HCT116 (cell line): ENCODE data around the gene OSBPL8. TPM values are rescaled to one million over a fixed set of nuclear protein-coding genes. Genes with fewer than 3 reads are reported as not detected.

Source experiments
- ATAC-seq: fragments of 200-7000 bp; cut with Tn5 transposase; 2 replicates; pipeline ENCODE4 v1.9.1; 2020; ENCODE audit warnings: mild to moderate bottlenecking, moderate library complexity
- BruUV-seq: library from RNA; stranded (reverse); fragments of 400-500 nt; replicated peaks from 2 replicates; lab custom pipeline; 2021; lab: Mats Ljungman, UMichigan
- CTCF ChIA-PET: fragments of 300-600 bp; sonication (Branson Sonifier 250); formaldehyde crosslinking; loops from one replicate; lab custom pipeline; 2021; ENCODE audit warnings: antibody characterized with exemption; lab: Charles Lee
- POLR2A ChIA-PET: fragments of 300-600, 350-600 bp; sonication (Branson Sonifier 250); formaldehyde crosslinking; loops from one replicate; lab custom pipeline; 2021; ENCODE audit warnings: antibody characterized with exemption; lab: Charles Lee
- RAD21 ChIA-PET, 2 experiments: fragments of 300-600 bp; sonication (Branson Sonifier 250); formaldehyde crosslinking; loops; one replicate each; lab custom pipeline; 2023; ENCODE audit warnings: low total read pairs in 2 of 2; ENCODE audit not compliant: uncharacterized antibody in 2 of 2, unreplicated experiment in 2 of 2, low non-redundant PET in 1 of 2; lab: Charles Lee
- DNase-seq: peaks from one replicate; pipeline ENCODE4 v3.0.0-alpha.2; 2010; ENCODE audit warnings: low read depth, low spot score
- H2AFZ ChIP-seq: fragments of 200-600 bp; shearing (Covaris generic), sonication (generic); 2 replicates; pipeline ENCODE4 v1.6.1; 2017; ENCODE audit warnings: low read depth, mixed run types, mixed read lengths, antibody characterized with exemption, low read length; ENCODE audit not compliant: poor library complexity, severe bottlenecking
- H3K27ac ChIP-seq: 2 replicates; pipeline ENCODE4 v1.5.1; 2012; ENCODE audit warnings: low read depth, low read length
- H3K27me3 ChIP-seq: fragments of 200-600 bp; sonication (generic); 2 replicates; pipeline ENCODE4 v1.6.1; 2016; ENCODE audit warnings: mixed run types, low read length, mixed read lengths; ENCODE audit not compliant: insufficient read depth
- H3K36me3 ChIP-seq, 2 experiments: fragments of 200-500 bp in 1 of 2; fragments of 200-600 bp in 1 of 2; sonication (Bioruptor generic) in 1 of 2; sonication (generic) in 1 of 2; 2 replicates each; pipeline versions ENCODE4 v1.5.1 to v1.6.1; 2014 to 2016; ENCODE audit warnings: low read length in 2 of 2, inconsistent platforms in 1 of 2, mixed read lengths in 1 of 2, mixed run types in 1 of 2; ENCODE audit not compliant: insufficient read depth in 2 of 2, control insufficient read depth in 1 of 2
- H3K4me1 ChIP-seq, 2 experiments: fragments of 200-600 bp in 1 of 2; sonication (generic) in 1 of 2; 2 replicates each; pipeline versions ENCODE4 v1.5.1 to v1.6.1; 2012 to 2017; ENCODE audit warnings: low read length in 2 of 2, inconsistent platforms in 1 of 2, mild to moderate bottlenecking in 1 of 2, mixed read lengths in 1 of 2, mixed run types in 1 of 2, moderate library complexity in 1 of 2; ENCODE audit not compliant: insufficient read depth in 2 of 2, control insufficient read depth in 1 of 2
- H3K4me2 ChIP-seq: fragments of 200-600 bp; sonication (generic); 2 replicates; pipeline ENCODE4 v1.6.1; 2017; ENCODE audit warnings: mixed run types, low read length, mixed read lengths
- H3K4me3 ChIP-seq, 2 experiments: fragments of 200-600 bp in 1 of 2; sonication (generic) in 1 of 2; replicated peaks in 1 of 2; 2 replicates each; pipeline ENCODE4 v1.5.1; 2011 to 2016; ENCODE audit warnings: low read length in 2 of 2, control low read depth in 1 of 2, low read depth in 1 of 2, mild to moderate bottlenecking in 1 of 2, mixed read lengths in 1 of 2, mixed run types in 1 of 2
- H3K79me2 ChIP-seq: fragments of 200-600 bp; sonication (generic); 2 replicates; pipeline ENCODE4 v1.6.1; 2017; ENCODE audit warnings: mild to moderate bottlenecking, mixed run types, low read length, moderate library complexity, mixed read lengths; ENCODE audit not compliant: insufficient read depth
- H3K9ac ChIP-seq: fragments of 200-600 bp; sonication (generic); 2 replicates; pipeline ENCODE4 v1.6.1; 2016; ENCODE audit warnings: low read length, mixed read lengths
- H3K9me2 ChIP-seq: fragments of 200-600 bp; sonication (generic), shearing (Covaris generic); 2 replicates; pipeline ENCODE4 v1.6.1; 2017; ENCODE audit warnings: mixed run types, mild to moderate bottlenecking, moderate library complexity; ENCODE audit not compliant: insufficient read depth
- H3K9me3 ChIP-seq, 2 experiments: fragments of 200-500 bp in 1 of 2; fragments of 200-600 bp in 1 of 2; sonication (Bioruptor generic) in 1 of 2; sonication (generic) in 1 of 2; 2 replicates each; pipeline ENCODE4 v1.6.1; 2014 to 2017; ENCODE audit warnings: low read length in 2 of 2, mixed read lengths in 2 of 2, inconsistent platforms in 1 of 2, low read depth in 1 of 2, mild to moderate bottlenecking in 1 of 2, mixed run types in 1 of 2, moderate library complexity in 1 of 2; ENCODE audit not compliant: control insufficient read depth in 1 of 2, insufficient read depth in 1 of 2
- H4K20me1 ChIP-seq: fragments of 200-600 bp; sonication (generic), shearing (Covaris generic); 2 replicates; pipeline ENCODE4 v1.6.1; 2017; ENCODE audit warnings: mixed run types, mild to moderate bottlenecking, moderate library complexity; ENCODE audit not compliant: insufficient read depth
- CBX3 ChIP-seq: IDR thresholded peaks from 2 replicates; pipeline ENCODE4 v1.6.1; 2012; ENCODE audit warnings: low read depth
- CEBPB ChIP-seq: IDR thresholded peaks from 2 replicates; pipeline ENCODE4 v1.6.1; 2012; ENCODE audit warnings: low read depth
- ELF1 ChIP-seq: IDR thresholded peaks from 2 replicates; pipeline ENCODE4 v1.6.1; 2012; ENCODE audit warnings: low read depth, borderline replicate concordance
- EZH2 ChIP-seq: fragments of 200-600 bp; sonication (generic); IDR thresholded peaks from 2 replicates; pipeline ENCODE4 v1.6.1; 2017; ENCODE audit warnings: antibody characterized with exemption, mixed run types
- EZH2phosphoT487 ChIP-seq: fragments of 200-600 bp; IDR thresholded peaks from 2 replicates; pipeline ENCODE4 v1.6.1; 2018; ENCODE audit warnings: antibody characterized with exemption, borderline replicate concordance
- POLR2AphosphoS5 ChIP-seq: IDR thresholded peaks from 2 replicates; pipeline ENCODE4 v1.6.1; 2011; ENCODE audit warnings: mild to moderate bottlenecking, low read depth, low read length, moderate library complexity
- SIN3A ChIP-seq: IDR thresholded peaks from 2 replicates; pipeline ENCODE4 v1.6.1; 2012; ENCODE audit warnings: low read depth
- SP1 ChIP-seq: IDR thresholded peaks from 2 replicates; pipeline ENCODE4 v1.6.1; 2012; ENCODE audit warnings: low read depth
- SRF ChIP-seq: IDR thresholded peaks from 2 replicates; pipeline ENCODE4 v1.6.1; 2012; ENCODE audit warnings: low read depth
- YY1 ChIP-seq: IDR thresholded peaks from 2 replicates; pipeline ENCODE4 v1.6.1; 2011; ENCODE audit warnings: low read length, low read depth, moderate library complexity, mild to moderate bottlenecking; ENCODE audit not compliant: insufficient replicate concordance; ENCODE audit errors: extremely low read depth
- ZNF274 ChIP-seq: fragments of 200-500 bp; sonication (Bioruptor generic); IDR thresholded peaks from 2 replicates; pipeline ENCODE4 v1.6.1; 2014; ENCODE audit warnings: mild to moderate bottlenecking, low read depth, low read length, inconsistent platforms
- intact Hi-C: fragments of 100-400 bp; cut with micrococcal nuclease; formaldehyde crosslinking; loops from 2 replicates; pipeline ENCODE4 v1.10.0; 2022
- total RNA-seq: library from RNA; stranded (reverse); gene quantifications from one replicate; pipeline ENCODE4 v1.2.1, GENCODE V29; 2021; ENCODE audit not compliant: unreplicated experiment
- TF ChIP-seq, protein P1 (sequence below), 3 experiments: fragments of 200-600 bp in 1 of 3; sonication (generic) in 1 of 3; IDR thresholded peaks in 2 of 3; conservative IDR thresholded peaks in 1 of 3; 2 replicates each; pipeline ENCODE4 v1.5.1; 2012 to 2017; ENCODE audit warnings: low read depth in 2 of 3, low read length in 2 of 3, antibody characterized with exemption in 1 of 3, borderline replicate concordance in 1 of 3, control low read depth in 1 of 3, mild to moderate bottlenecking in 1 of 3, mixed read lengths in 1 of 3, mixed run types in 1 of 3, moderate library complexity in 1 of 3; ENCODE audit not compliant: insufficient read depth in 1 of 3
- TF ChIP-seq, protein P2 (sequence below): IDR thresholded peaks from 2 replicates; pipeline ENCODE4 v1.6.1; 2012
- TF ChIP-seq, protein P3 (sequence below): IDR thresholded peaks from 2 replicates; pipeline ENCODE4 v1.6.1; 2012

The OSBPL8 gene
- total RNA-seq, 1 experiment from 2014 or later, result 115 TPM

GRCh38 chr12:76360316-76360715 lies 199.3 kb downstream of the OSBPL8 start:
- POLR2A ChIA-PET, result no interaction called here
- no peaks in the 10 kb centered on the region for H3K9me2 ChIP-seq
- TF ChIP-seq, protein P1, sequence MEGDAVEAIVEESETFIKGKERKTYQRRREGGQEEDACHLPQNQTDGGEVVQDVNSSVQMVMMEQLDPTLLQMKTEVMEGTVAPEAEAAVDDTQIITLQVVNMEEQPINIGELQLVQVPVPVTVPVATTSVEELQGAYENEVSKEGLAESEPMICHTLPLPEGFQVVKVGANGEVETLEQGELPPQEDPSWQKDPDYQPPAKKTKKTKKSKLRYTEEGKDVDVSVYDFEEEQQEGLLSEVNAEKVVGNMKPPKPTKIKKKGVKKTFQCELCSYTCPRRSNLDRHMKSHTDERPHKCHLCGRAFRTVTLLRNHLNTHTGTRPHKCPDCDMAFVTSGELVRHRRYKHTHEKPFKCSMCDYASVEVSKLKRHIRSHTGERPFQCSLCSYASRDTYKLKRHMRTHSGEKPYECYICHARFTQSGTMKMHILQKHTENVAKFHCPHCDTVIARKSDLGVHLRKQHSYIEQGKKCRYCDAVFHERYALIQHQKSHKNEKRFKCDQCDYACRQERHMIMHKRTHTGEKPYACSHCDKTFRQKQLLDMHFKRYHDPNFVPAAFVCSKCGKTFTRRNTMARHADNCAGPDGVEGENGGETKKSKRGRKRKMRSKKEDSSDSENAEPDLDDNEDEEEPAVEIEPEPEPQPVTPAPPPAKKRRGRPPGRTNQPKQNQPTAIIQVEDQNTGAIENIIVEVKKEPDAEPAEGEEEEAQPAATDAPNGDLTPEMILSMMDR (IDR thresholded peaks at IDR 0.05 in 2 of 3, conservative IDR thresholded peaks at IDR 0.05 in 1 of 3; ENCODE audit: borderline replicate concordance in 1 of 3, insufficient read depth in 1 of 3, low read depth in 2 of 3, low read length in 2 of 3), result no peak
- TF ChIP-seq, protein P2, sequence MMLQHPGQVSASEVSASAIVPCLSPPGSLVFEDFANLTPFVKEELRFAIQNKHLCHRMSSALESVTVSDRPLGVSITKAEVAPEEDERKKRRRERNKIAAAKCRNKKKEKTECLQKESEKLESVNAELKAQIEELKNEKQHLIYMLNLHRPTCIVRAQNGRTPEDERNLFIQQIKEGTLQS, result no peak
- TF ChIP-seq EZH2 (no peak), ELF1 (no peak), EZH2phosphoT487 (no peak), CEBPB (no peak), POLR2AphosphoS5 (no peak), YY1 (no peak), SP1 (no peak), ZNF274 (no peak), SRF (no peak), SIN3A (no peak), CBX3 (no peak)
- TF ChIP-seq, protein P3, sequence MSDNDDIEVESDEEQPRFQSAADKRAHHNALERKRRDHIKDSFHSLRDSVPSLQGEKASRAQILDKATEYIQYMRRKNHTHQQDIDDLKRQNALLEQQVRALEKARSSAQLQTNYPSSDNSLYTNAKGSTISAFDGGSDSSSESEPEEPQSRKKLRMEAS, result no peak
- no peak for ATAC-seq
- CTCF ChIA-PET, result no interaction called here
- BruUV-seq, result no TSS peak
- no peaks in the 10 kb centered on the region for H4K20me1 ChIP-seq
- no peaks in the 10 kb centered on the region for H3K27me3 ChIP-seq
- H2AFZ ChIP-seq, result no peak overlapping the region
- no peak for DNase-seq
- H3K9me3 ChIP-seq, result no peaks in the 10 kb centered on the region
- H3K79me2 ChIP-seq, result no peaks in the 10 kb centered on the region
- H3K4me3 ChIP-seq, result no peak overlapping the region
- intact Hi-C loops, result no loop called here
- H3K36me3 ChIP-seq, result peaks cover 3 to 7% of the 10 kb centered on the region in 2 experiments; a peak in 2 of 4 replicates
- no peak overlapping the region for H3K4me2 ChIP-seq
- H3K4me1 ChIP-seq, result no peaks in the 10 kb centered on the region
- H3K27ac ChIP-seq, result no peak overlapping the region
- RAD21 ChIA-PET, result no interaction called here
- H3K9ac ChIP-seq, result no peak overlapping the region
